ENCODE measurements around the gene PSME3IP1. TPM values are rescaled to one million over a fixed set of nuclear protein-coding genes. Genes with fewer than 3 reads are reported as not detected.

The PSME3IP1 gene
- total RNA-seq, 5 donors from 2014 or later (not counting 1 experiment from before 2014, with no cell fraction given): 132 to 145 (median 144) TPM

Other genes with a start within 250 kb of the PSME3IP1 start
- under 1 TPM in 3 of 5 donors, not detected in 2; 0.18 to 0.25 (median 0.19) TPM for gene CETP, start 224.1 kb downstream of the PSME3IP1 start, total RNA-seq
- 100 to 1,000 TPM; 390 to 711 (median 496) TPM for gene NLRC5, start 196.5 kb downstream of the PSME3IP1 start, total RNA-seq
- 1 to 10 TPM; 5.5 to 9.3 (median 6.1) TPM for gene CPNE2, start 93.5 kb downstream of the PSME3IP1 start, total RNA-seq
- 10 to 100 TPM; 25.0 to 32.0 (median 28.2) TPM for gene RSPRY1, start 290 bp upstream of the PSME3IP1 start, total RNA-seq
- gene ARL2BP, start 59.2 kb upstream of the PSME3IP1 start, total RNA-seq: 10 to 100 TPM; 34.6 to 62.2 (median 48.4) TPM
- gene PLLP, start 98.6 kb upstream of the PSME3IP1 start, total RNA-seq: 1 to 10 TPM; 1.4 to 4.3 (median 3.3) TPM
- gene CCL22, start 172.7 kb upstream of the PSME3IP1 start, total RNA-seq: 10 to 100 TPM in 3 of 5 donors, not detected in 2; 13.0 to 27.3 (median 13.0) TPM
- under 1 TPM in 3 of 5 donors, not detected in 2; 0.13 to 0.18 (median 0.16) TPM for gene CX3CL1, start 186.5 kb upstream of the PSME3IP1 start, total RNA-seq
- gene CCL17, start 218.7 kb upstream of the PSME3IP1 start, total RNA-seq: 1 to 10 TPM in 2 of 5 donors, under 1 TPM in 1, not detected in 2; 0.93 to 1.2 (median 1.2) TPM